Measurements from ENCODE around the gene MIEN1. TPM values are rescaled to one million over a fixed set of nuclear protein-coding genes. Genes with fewer than 3 reads are reported as not detected.

Gene MIEN1
- total and polyA plus RNA-seq, 2 of the 13 experiments (the other 11 are each of a cell fraction or from before 2014, with no cell fraction given), result 40.6 to 56.6 TPM

DNA sequence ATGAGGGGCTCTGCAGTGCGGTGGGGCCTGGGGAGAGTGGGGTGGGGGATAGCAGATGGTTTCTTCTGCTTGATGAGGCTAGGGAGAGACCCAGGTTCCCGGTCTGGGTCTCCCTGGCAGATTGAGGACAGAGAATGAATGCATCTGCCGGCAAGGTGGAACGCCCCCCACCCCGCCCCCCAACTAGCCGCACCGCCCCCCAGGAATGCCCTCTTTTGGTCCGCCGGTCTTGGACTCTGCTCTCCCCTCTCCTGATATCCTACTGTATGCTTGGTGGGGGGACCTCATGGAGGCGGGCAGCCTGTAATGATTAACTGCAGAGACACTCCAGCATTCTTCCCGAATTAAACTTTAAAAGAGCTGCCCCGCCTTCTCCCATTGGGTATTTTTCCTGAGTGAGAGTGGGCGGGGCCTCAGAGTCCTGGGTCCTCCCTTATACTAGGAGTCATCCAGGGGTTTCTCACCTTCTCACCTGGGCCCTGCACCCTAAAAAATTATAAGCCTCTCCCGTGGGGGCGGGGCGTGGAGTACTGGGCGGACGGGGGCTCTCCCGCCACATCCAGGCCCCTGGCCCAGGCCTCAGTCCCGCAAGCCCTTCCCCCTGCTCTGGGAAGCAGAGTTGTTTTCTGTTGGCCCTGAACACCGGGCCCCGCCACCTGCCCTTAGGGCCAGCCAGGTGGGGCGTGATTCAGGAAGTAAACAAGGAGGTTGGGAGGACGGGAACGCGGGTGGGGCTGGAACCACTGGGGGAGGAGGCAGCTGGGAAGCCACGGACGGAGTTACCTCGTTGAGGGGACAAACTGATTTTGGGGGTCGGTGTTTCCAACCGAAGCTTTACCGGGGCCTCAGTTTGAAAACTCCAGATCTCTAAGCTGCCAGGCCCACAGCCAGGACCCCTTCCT lies 8.9 kb upstream of the MIEN1 start (continued):
- no peak for TF ChIP-seq ZMYM2 (CRISPR knock-in tag; IDR thresholded peaks at IDR 0.05)
- TF ChIP-seq ZFAT (CRISPR knock-in tag; conservative IDR thresholded peaks at IDR 0.05), result no peak
- TF ChIP-seq NFRKB (IDR thresholded peaks at IDR 0.05), result no peak
- TF ChIP-seq, protein P1, sequence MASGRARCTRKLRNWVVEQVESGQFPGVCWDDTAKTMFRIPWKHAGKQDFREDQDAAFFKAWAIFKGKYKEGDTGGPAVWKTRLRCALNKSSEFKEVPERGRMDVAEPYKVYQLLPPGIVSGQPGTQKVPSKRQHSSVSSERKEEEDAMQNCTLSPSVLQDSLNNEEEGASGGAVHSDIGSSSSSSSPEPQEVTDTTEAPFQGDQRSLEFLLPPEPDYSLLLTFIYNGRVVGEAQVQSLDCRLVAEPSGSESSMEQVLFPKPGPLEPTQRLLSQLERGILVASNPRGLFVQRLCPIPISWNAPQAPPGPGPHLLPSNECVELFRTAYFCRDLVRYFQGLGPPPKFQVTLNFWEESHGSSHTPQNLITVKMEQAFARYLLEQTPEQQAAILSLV (CRISPR knock-in tag; IDR thresholded peaks at IDR 0.05; ENCODE audit: borderline replicate concordance), result peak; percentile 83; the same call in 1 of the 2 replicates
- TF ChIP-seq ZNF138 (CRISPR knock-in tag; IDR thresholded peaks at IDR 0.05; ENCODE audit: low read depth), result no peak
- TF ChIP-seq, protein P2, sequence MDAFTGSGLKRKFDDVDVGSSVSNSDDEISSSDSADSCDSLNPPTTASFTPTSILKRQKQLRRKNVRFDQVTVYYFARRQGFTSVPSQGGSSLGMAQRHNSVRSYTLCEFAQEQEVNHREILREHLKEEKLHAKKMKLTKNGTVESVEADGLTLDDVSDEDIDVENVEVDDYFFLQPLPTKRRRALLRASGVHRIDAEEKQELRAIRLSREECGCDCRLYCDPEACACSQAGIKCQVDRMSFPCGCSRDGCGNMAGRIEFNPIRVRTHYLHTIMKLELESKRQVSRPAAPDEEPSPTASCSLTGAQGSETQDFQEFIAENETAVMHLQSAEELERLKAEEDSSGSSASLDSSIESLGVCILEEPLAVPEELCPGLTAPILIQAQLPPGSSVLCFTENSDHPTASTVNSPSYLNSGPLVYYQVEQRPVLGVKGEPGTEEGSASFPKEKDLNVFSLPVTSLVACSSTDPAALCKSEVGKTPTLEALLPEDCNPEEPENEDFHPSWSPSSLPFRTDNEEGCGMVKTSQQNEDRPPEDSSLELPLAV (CRISPR knock-in tag; conservative IDR thresholded peaks at IDR 0.05; ENCODE audit: low read depth), result 0 out of 2 replicates have a peak, but pooled peaks have one; percentile 41
- no peak for TF ChIP-seq SOX13 (IDR thresholded peaks at IDR 0.05)
- TF ChIP-seq SOX13 (CRISPR knock-in tag; conservative IDR thresholded peaks at IDR 0.05 in 1 of 2, IDR thresholded peaks at IDR 0.05 in 1 of 2), result peak; percentile 40 to 68; a peak in 1 of 4 replicates
- TF ChIP-seq KMT2A (CRISPR knock-in tag; IDR thresholded peaks at IDR 0.05), result 0 out of 2 replicates have a peak, but pooled peaks have one; percentile 14
- no peak for TF ChIP-seq SRY (CRISPR knock-in tag; IDR thresholded peaks at IDR 0.05)
- TF ChIP-seq, protein P3, sequence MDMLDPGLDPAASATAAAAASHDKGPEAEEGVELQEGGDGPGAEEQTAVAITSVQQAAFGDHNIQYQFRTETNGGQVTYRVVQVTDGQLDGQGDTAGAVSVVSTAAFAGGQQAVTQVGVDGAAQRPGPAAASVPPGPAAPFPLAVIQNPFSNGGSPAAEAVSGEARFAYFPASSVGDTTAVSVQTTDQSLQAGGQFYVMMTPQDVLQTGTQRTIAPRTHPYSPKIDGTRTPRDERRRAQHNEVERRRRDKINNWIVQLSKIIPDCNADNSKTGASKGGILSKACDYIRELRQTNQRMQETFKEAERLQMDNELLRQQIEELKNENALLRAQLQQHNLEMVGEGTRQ (IDR thresholded peaks at IDR 0.05; ENCODE audit: low read depth, low read length), result no peak
- TF ChIP-seq, protein P3 (CRISPR knock-in tag; IDR thresholded peaks at IDR 0.05; ENCODE audit: borderline replicate concordance), result peak; percentile 46; the same call in 1 of the 2 replicates
- no peak for TF ChIP-seq TMF1 (CRISPR knock-in tag; IDR thresholded peaks at IDR 0.05; ENCODE audit: low read depth)
- TF ChIP-seq, protein P4, sequence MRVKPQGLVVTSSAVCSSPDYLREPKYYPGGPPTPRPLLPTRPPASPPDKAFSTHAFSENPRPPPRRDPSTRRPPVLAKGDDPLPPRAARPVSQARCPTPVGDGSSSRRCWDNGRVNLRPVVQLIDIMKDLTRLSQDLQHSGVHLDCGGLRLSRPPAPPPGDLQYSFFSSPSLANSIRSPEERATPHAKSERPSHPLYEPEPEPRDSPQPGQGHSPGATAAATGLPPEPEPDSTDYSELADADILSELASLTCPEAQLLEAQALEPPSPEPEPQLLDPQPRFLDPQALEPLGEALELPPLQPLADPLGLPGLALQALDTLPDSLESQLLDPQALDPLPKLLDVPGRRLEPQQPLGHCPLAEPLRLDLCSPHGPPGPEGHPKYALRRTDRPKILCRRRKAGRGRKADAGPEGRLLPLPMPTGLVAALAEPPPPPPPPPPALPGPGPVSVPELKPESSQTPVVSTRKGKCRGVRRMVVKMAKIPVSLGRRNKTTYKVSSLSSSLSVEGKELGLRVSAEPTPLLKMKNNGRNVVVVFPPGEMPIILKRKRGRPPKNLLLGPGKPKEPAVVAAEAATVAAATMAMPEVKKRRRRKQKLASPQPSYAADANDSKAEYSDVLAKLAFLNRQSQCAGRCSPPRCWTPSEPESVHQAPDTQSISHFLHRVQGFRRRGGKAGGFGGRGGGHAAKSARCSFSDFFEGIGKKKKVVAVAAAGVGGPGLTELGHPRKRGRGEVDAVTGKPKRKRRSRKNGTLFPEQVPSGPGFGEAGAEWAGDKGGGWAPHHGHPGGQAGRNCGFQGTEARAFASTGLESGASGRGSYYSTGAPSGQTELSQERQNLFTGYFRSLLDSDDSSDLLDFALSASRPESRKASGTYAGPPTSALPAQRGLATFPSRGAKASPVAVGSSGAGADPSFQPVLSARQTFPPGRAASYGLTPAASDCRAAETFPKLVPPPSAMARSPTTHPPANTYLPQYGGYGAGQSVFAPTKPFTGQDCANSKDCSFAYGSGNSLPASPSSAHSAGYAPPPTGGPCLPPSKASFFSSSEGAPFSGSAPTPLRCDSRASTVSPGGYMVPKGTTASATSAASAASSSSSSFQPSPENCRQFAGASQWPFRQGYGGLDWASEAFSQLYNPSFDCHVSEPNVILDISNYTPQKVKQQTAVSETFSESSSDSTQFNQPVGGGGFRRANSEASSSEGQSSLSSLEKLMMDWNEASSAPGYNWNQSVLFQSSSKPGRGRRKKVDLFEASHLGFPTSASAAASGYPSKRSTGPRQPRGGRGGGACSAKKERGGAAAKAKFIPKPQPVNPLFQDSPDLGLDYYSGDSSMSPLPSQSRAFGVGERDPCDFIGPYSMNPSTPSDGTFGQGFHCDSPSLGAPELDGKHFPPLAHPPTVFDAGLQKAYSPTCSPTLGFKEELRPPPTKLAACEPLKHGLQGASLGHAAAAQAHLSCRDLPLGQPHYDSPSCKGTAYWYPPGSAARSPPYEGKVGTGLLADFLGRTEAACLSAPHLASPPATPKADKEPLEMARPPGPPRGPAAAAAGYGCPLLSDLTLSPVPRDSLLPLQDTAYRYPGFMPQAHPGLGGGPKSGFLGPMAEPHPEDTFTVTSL (CRISPR knock-in tag; IDR thresholded peaks at IDR 0.05; ENCODE audit: borderline replicate concordance), result peak; percentile 64; the same call in 1 of the 2 replicates
- TF ChIP-seq ZFP62 (CRISPR knock-in tag; IDR thresholded peaks at IDR 0.05), result no peak
- TF ChIP-seq CENPT (CRISPR knock-in tag; IDR thresholded peaks at IDR 0.05; ENCODE audit: low read depth), result no peak
- no peak; the same call in none of the 2 replicates for TF ChIP-seq HOXA5 (CRISPR knock-in tag; IDR thresholded peaks at IDR 0.05)
- no peak; the same call in none of the 2 replicates for TF ChIP-seq MED13 (CRISPR knock-in tag; IDR thresholded peaks at IDR 0.05)
- TF ChIP-seq FOSL2 (CRISPR knock-in tag; IDR thresholded peaks at IDR 0.05), result no peak; the same call in none of the 2 replicates

Data from HepG2 (cell line).